ENCODE data around the gene MSRB1.
"Not testable (repeated sequence)": the region's sequence is repeated elsewhere in the genome, so short reads cannot be mapped to it uniquely, and the experiment has no call there.

The MSRB1 gene

DNA sequence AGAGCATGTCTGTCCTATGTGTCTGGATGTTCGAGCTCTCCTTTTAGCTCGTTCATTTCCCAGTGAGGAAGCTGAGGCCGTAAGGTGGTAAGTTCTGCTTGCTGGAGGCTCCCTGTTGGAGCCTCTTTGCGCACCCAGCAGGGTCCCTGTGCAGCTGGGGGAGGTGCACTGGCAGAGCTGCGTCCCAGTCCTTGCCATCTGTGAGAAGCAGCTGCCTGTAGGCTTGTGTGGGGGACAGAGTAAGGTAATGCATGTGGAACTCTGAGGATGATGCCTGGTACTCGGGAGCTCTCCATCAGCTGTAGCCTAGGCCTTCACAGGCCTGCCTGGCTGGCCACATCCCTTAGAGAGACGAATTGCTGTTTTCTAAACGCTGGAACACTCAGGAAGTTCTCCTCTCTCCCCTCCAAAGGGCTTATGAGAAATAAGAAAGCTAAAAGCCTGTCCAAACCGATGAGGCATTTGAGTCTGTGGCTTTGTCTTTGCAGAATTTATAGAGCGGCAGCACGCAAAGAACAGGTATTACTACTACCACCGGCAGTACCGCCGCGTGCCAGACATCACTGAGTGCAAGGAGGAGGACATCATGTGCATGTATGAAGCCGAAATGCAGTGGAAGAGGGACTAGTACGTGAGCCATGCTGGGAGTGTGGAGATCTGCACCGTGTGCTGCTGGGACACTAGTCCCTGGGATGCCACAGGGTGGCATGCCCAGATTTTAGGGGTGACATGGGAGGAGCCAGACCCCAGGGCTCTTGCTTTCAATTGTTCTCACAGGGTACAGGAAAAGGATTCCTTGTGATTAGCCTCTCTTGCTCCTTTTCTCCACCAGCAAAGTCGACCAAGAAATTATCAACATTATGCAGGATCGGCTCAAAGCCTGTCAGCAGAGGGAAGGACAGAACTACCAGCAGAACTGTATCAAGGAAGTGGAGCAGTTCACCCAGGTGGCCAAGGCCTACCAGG lies 17.9 kb upstream of the MSRB1 start:
- DNase-seq (ENCODE audit: low read depth), result peak; percentile 74

DNA sequence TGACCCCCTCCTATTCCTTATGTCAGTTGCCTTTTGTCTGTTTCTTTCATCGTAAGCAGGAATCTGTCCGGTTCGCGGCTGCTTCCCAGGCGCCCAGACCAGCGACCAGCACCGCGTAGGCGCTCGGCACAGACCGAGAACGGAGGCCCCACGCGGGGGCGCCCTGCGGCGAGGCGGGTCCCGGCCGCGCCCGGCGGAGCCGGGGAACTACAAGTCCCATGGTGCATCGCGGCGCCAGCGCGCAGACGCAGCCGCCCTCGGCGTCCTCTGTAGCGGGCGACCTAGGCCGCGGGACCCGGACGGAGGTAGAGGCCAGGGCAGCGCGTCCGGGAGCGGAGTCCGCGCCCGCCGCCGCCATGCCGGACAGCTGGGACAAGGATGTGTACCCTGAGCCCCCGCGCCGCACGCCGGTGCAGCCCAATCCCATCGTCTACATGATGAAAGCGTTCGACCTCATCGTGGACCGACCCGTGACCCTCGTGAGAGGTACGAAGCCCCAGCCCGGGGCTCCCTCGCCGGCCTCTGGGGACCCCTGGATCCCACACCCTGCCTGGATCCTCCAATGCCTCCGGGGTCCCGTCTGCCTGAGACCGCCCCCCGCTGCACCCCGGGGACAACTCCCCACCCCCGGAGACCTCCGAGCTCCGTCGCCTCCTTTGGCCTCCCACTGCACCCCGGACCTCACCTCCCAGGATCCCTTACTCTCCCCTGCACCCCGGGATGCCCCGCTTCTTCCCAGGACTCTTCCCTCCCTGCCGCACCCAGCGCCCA lies 16.5 kb upstream of the MSRB1 start, which contains the start of gene NDUFB10:
Gene NDUFB10 (plus strand): TSS at position 270 of the 771 bp plus-strand sequence. CDS start 87 bp downstream, at position 357.
- DNase-seq (ENCODE audit: low read depth), result peak; percentile 92

- no peak for DNase-seq (ENCODE audit: low read depth)
Measured at GRCh38 chr16:1958715-1959268, 15.8 kb upstream of the MSRB1 start.

- DNase-seq (ENCODE audit: low read depth), result not testable (repeated sequence)
Measured at GRCh38 chr16:1958143-1958491, 15.1 kb upstream of the MSRB1 start.

DNA sequence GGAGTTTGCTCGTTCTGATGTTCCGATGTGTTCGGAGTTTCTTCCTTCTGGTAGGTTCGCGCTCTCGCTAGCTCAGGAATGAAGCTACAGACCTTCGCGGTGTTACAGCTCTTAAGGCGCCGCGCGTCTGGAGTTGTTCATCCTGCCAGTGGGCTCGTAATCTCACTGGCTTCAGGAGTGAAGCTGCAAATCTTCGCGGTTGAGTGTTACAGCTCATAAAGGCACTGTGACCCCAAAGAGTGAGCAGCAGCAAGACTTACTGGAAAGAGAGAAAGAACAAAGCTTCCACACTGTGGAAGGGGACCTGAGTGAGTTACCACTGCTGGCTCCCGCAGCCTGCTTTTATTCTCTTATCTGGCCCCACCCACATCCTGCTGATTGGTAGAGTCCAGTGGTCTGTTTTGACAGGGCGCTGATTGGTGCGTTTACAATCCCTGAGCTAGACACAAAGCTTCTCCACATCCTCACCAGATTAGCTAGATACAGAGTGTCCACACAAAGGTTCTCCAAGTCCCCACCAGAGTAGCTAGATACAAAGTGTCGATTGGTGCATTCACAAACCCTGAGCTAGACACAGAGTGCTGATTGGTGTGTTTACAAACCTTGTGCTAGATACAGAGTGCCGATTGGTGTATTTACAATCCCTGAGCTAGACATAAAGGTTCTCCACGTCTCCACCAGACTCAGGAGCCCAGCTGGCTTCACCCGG lies 14.6 kb upstream of the MSRB1 start:
- DNase-seq (ENCODE audit: low read depth), result not testable (repeated sequence)

- no peak for DNase-seq (ENCODE audit: low read depth)
Measured at GRCh38 chr16:1953734-1954133, 10.7 kb upstream of the MSRB1 start.

- no peak for DNase-seq (ENCODE audit: low read depth)
Measured at GRCh38 chr16:1950559-1950958, 7.6 kb upstream of the MSRB1 start.

DNA sequence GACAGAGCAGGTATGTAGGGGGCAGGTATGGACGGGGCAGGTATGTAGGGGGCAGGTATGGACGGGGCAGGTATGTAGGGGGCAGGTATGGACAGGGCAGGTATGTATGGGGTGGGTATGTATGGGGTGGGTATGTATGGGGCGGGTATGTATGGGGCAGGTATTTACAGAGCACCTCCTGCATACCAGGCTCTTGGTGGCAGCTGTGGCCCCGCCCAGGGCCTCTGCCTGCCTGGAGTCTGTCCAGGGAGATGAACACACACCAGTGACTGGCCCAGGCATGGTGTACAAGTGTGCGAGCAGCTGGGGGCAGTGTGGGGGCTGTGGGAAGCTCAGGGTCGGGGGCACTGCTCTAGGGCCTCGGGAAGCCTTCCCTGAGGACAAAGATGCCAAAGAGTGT lies 7.0 kb upstream of the MSRB1 start:
- no peak for DNase-seq (ENCODE audit: low read depth)

- DNase-seq (ENCODE audit: low read depth), result no peak
Measured at GRCh38 chr16:1949507-1949906, 6.5 kb upstream of the MSRB1 start.

GRCh38 chr16:1947369-1947670 lies 4.3 kb upstream of the MSRB1 start:
- no peak for DNase-seq (ENCODE audit: low read depth)

DNA sequence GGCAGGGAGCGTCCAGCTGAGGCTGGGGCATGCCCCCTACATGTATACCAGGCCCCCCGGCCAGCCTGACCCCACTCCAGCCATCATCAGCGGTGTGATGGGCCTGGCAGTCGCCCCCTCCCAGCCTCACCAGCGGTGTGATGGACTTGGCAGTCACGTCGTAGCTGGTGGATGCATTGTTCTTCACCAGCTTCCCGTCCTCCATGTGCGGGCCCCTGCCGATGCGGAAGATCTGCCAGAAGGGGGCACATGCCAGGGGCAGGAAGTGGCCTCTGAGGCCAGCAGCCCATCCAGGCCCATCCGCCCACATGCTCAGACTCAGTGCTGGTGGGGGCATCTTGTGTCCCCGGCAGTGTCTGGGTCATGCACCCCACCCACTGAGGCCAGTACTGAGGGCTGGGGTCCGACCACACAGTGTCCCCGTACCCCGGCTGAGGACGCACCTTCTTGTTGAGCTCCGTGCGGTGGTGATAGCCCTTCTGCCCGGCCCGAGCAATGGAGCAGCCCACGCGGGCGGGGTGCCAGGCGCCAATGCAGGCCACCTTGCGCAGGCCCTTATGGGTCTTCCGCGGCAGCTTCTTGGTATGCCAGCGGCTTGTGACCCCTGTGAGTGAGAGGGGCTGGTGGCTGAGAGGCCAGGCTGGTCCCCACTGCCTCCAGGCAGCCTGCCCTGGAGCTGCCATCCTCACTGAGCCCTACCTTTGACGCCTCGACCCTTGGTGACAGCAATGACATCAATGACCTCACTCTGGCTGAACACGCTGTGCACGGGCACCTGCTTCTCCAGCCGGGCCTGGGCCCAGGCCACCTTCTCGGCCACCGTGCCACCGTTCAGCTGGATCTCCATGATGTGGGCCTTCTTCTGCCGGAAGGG lies 3.7 kb upstream of the MSRB1 start:
- no peak for DNase-seq (ENCODE audit: low read depth)

GRCh38 chr16:1945559-1946391 lies 2.8 kb upstream of the MSRB1 start:
- no peak for DNase-seq (ENCODE audit: low read depth)

DNA sequence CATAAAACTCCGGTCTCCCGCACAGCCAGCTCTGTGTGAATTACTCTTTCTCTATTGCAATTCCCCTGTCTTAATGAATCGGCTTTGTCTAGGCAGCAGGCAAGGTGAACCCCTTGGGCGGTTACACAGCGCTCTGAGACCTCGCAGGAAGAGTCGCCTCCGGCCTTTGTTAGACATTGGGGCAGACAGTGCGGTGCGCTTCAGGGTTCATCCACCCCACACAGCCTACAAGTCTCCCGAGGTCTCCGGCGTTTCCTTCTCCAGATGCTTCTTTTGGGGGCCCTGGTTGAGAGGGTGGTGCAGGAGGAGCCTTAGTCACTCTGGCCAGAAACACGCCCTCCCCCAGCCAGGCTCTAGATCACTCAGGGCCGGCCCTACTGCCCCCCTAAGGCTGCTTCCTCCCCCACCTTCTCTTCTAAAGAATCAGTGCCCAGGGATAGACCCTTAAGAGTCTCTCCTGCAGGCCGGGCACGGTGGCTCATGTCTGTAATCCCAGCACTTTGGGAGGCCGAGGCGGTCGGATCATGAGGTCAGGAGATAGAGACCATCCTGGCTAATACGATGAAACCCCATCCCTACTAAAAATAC lies 1.7 kb upstream of the MSRB1 start:
- DNase-seq (ENCODE audit: low read depth), result no peak

GRCh38 chr16:1942047-1942809 lies 771 bp downstream of the MSRB1 start:
- DNase-seq (ENCODE audit: low read depth), result no peak

GRCh38 chr16:1941162-1942046 lies 1.6 kb downstream of the MSRB1 start:
- no peak for DNase-seq (ENCODE audit: low read depth)

GRCh38 chr16:1940273-1941161 lies 2.5 kb downstream of the MSRB1 start:
- no peak for DNase-seq (ENCODE audit: low read depth)

- DNase-seq (ENCODE audit: low read depth), result not testable (repeated sequence)
Measured at GRCh38 chr16:1939833-1940232, 3.2 kb downstream of the MSRB1 start.

Measured in ELR (cell line).